Measurements from ENCODE around the gene AGBL4. TPM values are rescaled to one million over a fixed set of nuclear protein-coding genes. Genes with fewer than 3 reads are reported as not detected.

AGBL4 gene
- total RNA-seq, 1 donor from 2014 or later: under 0.01 TPM

DNA sequence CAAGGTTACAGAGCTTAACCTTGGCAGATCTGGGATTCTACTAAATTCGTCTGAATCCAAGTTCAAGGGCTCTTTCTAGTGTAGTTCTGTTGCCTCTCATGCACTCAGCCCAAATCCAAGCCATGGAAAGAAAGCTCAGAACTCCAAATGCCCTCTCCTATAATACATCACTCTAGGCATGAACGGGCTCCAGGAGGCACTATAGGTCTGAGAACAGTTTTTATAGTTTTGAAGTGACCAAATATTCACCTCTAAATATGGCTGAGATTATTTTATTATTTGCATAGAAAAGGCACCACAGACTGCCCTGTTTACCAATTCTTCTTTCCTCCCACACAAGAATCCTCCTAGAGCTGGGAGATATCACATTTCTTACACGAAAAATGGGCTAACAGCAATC lies 919.2 kb downstream of the AGBL4 start:
- H3K27ac ChIP-seq (ENCODE audit: low read depth, low read length): no peak overlapping the region
- no peak overlapping the region for H3K4me3 ChIP-seq (ENCODE audit: low read length in 3 of 3)
- H3K9me3 ChIP-seq (ENCODE audit: control insufficient read depth in 3 of 3, low read length in 3 of 3): no peaks in the 10 kb centered on the region
- H3K4me1 ChIP-seq (ENCODE audit: control insufficient read depth in 3 of 3, insufficient read depth in 3 of 3, low read length in 3 of 3): no peaks in the 10 kb centered on the region
- no peaks in the 10 kb centered on the region for H3K36me3 ChIP-seq (ENCODE audit: control insufficient read depth in 3 of 3, insufficient read depth in 3 of 3, low read length in 3 of 3)
- no peaks in the 10 kb centered on the region for H3K27me3 ChIP-seq (ENCODE audit: control insufficient read depth in 3 of 3, insufficient read depth in 3 of 3, low read length in 3 of 3)
- H3K9ac ChIP-seq (ENCODE audit: low read depth in 1 of 3, low read length in 3 of 3): no peak overlapping the region

DNA sequence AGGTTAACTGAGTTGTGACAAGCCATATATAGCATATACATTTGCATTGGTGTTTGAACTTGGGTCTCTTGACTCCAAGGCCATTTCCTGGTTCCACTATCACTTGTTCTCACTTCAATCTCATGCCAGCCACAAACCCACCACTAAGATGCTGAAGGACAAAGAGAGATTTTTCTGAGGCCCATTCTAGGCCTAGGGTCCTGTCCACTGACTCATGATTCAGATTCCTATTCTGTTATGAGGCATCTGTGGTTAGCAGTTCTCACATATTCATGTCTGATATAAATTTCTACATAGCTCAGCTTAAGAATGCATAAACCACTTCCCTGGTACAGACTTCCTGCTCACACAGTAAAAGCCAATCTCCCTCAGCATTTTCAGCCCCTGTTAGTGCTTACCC lies 921.0 kb downstream of the AGBL4 start:
- Histone ChIP-seq H3K9ac (ENCODE audit: low read depth in 1 of 3, low read length in 3 of 3) (no peak overlapping the region), H3K9me3 (ENCODE audit: control insufficient read depth in 3 of 3, low read length in 3 of 3) (no peaks in the 10 kb centered on the region)

DNA sequence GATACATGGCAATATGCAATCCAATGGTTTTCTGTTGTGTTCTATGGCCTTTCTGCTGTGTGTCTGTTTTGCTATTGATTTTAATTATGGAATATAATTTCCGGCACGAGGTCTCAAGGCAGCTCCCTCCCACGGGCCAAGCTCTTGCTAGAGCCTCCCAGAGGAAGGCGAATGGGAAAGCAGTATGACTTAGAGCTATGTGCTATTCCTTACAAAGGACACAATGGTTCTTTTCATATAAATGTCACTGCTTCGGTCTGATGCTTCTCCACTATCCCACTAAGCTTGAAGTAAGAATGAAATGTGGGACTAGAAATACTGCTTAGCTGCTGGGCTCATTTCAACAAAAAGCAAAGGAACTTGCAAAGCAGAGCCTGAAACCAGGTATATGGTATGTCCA lies 924.9 kb downstream of the AGBL4 start:
- Histone ChIP-seq H3K27me3 (ENCODE audit: control insufficient read depth in 3 of 3, insufficient read depth in 3 of 3, low read length in 3 of 3) (no peaks in the 10 kb centered on the region), H3K4me3 (ENCODE audit: low read length in 3 of 3) (no peak overlapping the region), H3K27ac (ENCODE audit: low read depth, low read length) (no peak overlapping the region), H3K9ac (ENCODE audit: low read depth in 1 of 3, low read length in 3 of 3) (no peak overlapping the region), H3K9me3 (ENCODE audit: control insufficient read depth in 3 of 3, low read length in 3 of 3) (no peaks in the 10 kb centered on the region), H3K36me3 (ENCODE audit: control insufficient read depth in 3 of 3, insufficient read depth in 3 of 3, low read length in 3 of 3) (no peaks in the 10 kb centered on the region), H3K4me1 (ENCODE audit: control insufficient read depth in 3 of 3, insufficient read depth in 3 of 3, low read length in 3 of 3) (no peaks in the 10 kb centered on the region)

More for the DNA sequence above, 921.0 kb downstream of the AGBL4 start:
- no peaks in the 10 kb centered on the region for H3K27me3 ChIP-seq (ENCODE audit: control insufficient read depth in 3 of 3, insufficient read depth in 3 of 3, low read length in 3 of 3)
- H3K27ac ChIP-seq (ENCODE audit: low read depth, low read length): no peak overlapping the region
- H3K4me3 ChIP-seq (ENCODE audit: low read length in 3 of 3): no peak overlapping the region
- H3K36me3 ChIP-seq (ENCODE audit: control insufficient read depth in 3 of 3, insufficient read depth in 3 of 3, low read length in 3 of 3): no peaks in the 10 kb centered on the region
- no peaks in the 10 kb centered on the region for H3K4me1 ChIP-seq (ENCODE audit: control insufficient read depth in 3 of 3, insufficient read depth in 3 of 3, low read length in 3 of 3)

DNA sequence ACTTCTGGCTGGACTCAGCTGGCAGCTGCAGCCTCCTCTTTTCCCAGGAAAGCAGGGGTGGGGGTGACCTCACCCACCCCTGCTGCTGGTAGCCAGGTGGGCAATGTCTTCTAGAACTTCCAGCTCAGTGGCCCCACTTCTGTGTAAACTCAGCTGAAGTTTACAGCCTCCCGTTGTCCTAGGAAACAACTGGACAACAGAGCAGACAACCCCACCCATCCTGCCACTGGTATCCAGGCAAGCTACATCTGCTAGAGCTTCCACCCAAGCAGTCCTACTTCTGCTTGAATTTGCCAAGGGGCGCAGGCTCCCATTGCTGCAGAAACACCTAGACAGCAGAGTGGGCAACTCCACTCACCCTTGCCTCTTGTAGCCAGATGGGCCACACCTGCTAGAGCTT lies 937.4 kb downstream of the AGBL4 start:
- H3K36me3 ChIP-seq (ENCODE audit: control insufficient read depth in 3 of 3, insufficient read depth in 3 of 3, low read length in 3 of 3): no peaks in the 10 kb centered on the region
- H3K4me3 ChIP-seq (ENCODE audit: low read length in 3 of 3): no peak overlapping the region
- no peaks in the 10 kb centered on the region for H3K4me1 ChIP-seq (ENCODE audit: control insufficient read depth in 3 of 3, insufficient read depth in 3 of 3, low read length in 3 of 3)
- H3K27me3 ChIP-seq (ENCODE audit: control insufficient read depth in 3 of 3, insufficient read depth in 3 of 3, low read length in 3 of 3): no peaks in the 10 kb centered on the region
- no peak overlapping the region for H3K27ac ChIP-seq (ENCODE audit: low read depth, low read length)
- peaks cover 0 to 1% (median 0%) of the 10 kb centered on the region in 3 donors for H3K9me3 ChIP-seq (ENCODE audit: control insufficient read depth in 3 of 3, low read length in 3 of 3)
- H3K9ac ChIP-seq (ENCODE audit: low read depth in 1 of 3, low read length in 3 of 3): no peak overlapping the region

DNA sequence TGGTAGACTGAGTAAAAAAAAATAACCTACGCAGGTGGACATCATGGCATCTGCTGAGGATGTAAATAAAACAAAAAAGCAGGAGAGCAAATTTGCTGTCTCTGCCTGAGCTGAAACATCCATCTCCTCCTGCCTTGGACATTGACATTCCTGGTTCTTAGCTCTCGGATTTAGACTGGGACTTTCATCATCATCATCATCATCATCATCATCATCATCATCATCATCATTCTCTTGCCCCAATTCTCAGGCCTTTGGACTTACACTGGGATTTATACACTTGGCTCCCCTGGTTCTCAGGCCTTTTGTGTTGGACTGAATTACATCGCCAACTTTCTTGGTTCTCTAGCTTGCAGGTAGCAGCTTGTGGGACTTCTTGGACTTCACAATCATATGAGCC lies 938.7 kb downstream of the AGBL4 start:
- H3K4me3 ChIP-seq (ENCODE audit: low read length in 3 of 3): no peak overlapping the region
- H3K27me3 ChIP-seq (ENCODE audit: control insufficient read depth in 3 of 3, insufficient read depth in 3 of 3, low read length in 3 of 3): no peaks in the 10 kb centered on the region
- H3K27ac ChIP-seq (ENCODE audit: low read depth, low read length): no peak overlapping the region
- peaks cover 0 to 1% (median 0%) of the 10 kb centered on the region in 3 donors for H3K9me3 ChIP-seq (ENCODE audit: control insufficient read depth in 3 of 3, low read length in 3 of 3)
- no peaks in the 10 kb centered on the region for H3K36me3 ChIP-seq (ENCODE audit: control insufficient read depth in 3 of 3, insufficient read depth in 3 of 3, low read length in 3 of 3)
- H3K4me1 ChIP-seq (ENCODE audit: control insufficient read depth in 3 of 3, insufficient read depth in 3 of 3, low read length in 3 of 3): no peaks in the 10 kb centered on the region
- H3K9ac ChIP-seq (ENCODE audit: low read depth in 1 of 3, low read length in 3 of 3): no peak overlapping the region

DNA sequence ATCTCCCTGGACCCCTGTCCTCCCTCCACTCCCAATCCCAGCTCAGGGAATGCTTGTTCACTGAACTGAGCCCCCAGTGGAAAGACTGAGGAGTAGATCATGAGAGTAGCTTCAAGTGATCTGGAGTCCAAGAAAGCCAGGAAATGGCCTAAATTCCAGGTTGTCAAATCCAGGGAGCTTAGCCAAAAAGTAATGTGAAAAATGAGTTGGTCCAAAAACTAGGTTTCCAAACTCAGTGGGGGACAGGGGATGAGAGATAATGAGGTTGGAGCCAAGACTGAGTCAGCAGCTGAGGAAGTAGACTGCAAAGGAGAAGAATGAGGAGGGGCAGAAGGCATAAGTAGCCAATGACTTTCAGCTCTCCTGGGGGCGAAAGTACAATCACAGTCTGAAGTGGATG lies 963.0 kb downstream of the AGBL4 start:
- H3K9ac ChIP-seq (ENCODE audit: low read depth in 1 of 3, low read length in 3 of 3): no peak overlapping the region
- H3K4me3 ChIP-seq (ENCODE audit: low read length in 3 of 3): no peak overlapping the region
- H3K27me3 ChIP-seq (ENCODE audit: control insufficient read depth in 3 of 3, insufficient read depth in 3 of 3, low read length in 3 of 3): no peaks in the 10 kb centered on the region
- no peaks in the 10 kb centered on the region for H3K4me1 ChIP-seq (ENCODE audit: control insufficient read depth in 3 of 3, insufficient read depth in 3 of 3, low read length in 3 of 3)
- no peaks in the 10 kb centered on the region for H3K36me3 ChIP-seq (ENCODE audit: control insufficient read depth in 3 of 3, insufficient read depth in 3 of 3, low read length in 3 of 3)
- H3K27ac ChIP-seq (ENCODE audit: low read depth, low read length): no peak overlapping the region
- no peaks in the 10 kb centered on the region for H3K9me3 ChIP-seq (ENCODE audit: control insufficient read depth in 3 of 3, low read length in 3 of 3)

DNA sequence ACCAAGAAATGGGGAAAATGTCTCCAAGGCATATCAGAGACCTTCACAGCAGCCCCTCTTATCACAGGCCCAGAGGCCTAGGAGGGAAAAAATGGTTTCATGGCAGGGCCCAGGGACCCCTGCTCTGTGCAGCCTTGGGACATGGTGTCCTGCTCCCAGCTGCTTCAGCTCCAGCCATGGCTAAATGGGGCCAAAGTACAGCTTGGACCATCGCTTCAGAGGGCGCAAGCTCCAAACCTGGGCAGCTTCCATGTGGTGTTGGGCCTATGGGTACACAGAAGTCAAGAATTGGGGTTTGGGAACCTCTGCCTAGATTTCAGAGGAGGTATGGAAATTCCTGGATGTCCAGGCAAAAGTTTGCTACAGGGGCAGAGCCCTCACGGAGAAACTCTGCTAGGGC lies 964.7 kb downstream of the AGBL4 start:
- Histone ChIP-seq H3K9me3 (ENCODE audit: control insufficient read depth in 3 of 3, low read length in 3 of 3) (no peaks in the 10 kb centered on the region), H3K9ac (ENCODE audit: low read depth in 1 of 3, low read length in 3 of 3) (no peak overlapping the region), H3K27me3 (ENCODE audit: control insufficient read depth in 3 of 3, insufficient read depth in 3 of 3, low read length in 3 of 3) (no peaks in the 10 kb centered on the region), H3K4me1 (ENCODE audit: control insufficient read depth in 3 of 3, insufficient read depth in 3 of 3, low read length in 3 of 3) (no peaks in the 10 kb centered on the region), H3K4me3 (ENCODE audit: low read length in 3 of 3) (no peak overlapping the region), H3K36me3 (ENCODE audit: control insufficient read depth in 3 of 3, insufficient read depth in 3 of 3, low read length in 3 of 3) (no peaks in the 10 kb centered on the region), H3K27ac (ENCODE audit: low read depth, low read length) (no peak overlapping the region)

DNA sequence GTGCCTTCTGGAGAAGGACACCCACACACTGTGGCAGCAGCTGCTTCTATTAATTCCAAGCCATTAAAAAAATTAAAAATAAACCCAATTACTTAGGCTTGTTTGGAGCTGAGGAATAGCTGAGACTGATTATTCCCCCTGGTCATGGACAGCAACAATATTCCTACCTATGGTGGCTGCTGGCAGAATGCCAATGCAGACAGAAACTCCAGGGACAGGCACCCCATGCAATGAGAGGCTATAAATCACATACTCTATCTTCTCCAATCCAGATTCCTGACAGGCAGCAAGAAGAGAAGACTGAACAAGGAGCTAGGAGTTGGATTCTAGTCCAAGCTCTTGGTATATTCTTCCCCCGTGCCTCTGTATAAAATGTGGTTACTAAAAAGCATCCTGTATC lies 971.7 kb downstream of the AGBL4 start:
- Histone ChIP-seq H3K36me3 (ENCODE audit: control insufficient read depth in 3 of 3, insufficient read depth in 3 of 3, low read length in 3 of 3) (no peaks in the 10 kb centered on the region), H3K27ac (ENCODE audit: low read depth, low read length) (no peak overlapping the region), H3K9me3 (ENCODE audit: control insufficient read depth in 3 of 3, low read length in 3 of 3) (no peaks in the 10 kb centered on the region), H3K27me3 (ENCODE audit: control insufficient read depth in 3 of 3, insufficient read depth in 3 of 3, low read length in 3 of 3) (no peaks in the 10 kb centered on the region), H3K4me1 (ENCODE audit: control insufficient read depth in 3 of 3, insufficient read depth in 3 of 3, low read length in 3 of 3) (no peaks in the 10 kb centered on the region), H3K4me3 (ENCODE audit: low read length in 3 of 3) (no peak overlapping the region), H3K9ac (ENCODE audit: low read depth in 1 of 3, low read length in 3 of 3) (no peak overlapping the region)

DNA sequence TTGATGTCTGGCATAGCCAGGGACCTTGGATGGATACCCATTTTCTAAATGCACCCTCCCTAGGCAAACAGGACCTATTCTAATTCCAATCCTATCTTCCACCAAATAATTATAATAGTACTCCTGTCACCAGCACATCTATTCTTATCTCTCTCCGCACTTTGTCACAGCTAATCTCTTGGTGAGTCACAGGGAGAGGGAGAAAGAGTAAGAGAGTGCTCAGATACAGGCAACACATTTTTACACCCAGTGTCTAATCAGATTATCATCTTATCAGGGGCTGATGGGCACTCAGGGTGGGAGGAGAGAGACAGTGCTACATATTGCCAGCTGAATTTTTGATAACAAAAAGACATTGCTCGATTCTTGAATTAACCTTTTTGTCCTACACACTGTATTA lies 972.1 kb downstream of the AGBL4 start:
- Histone ChIP-seq H3K4me3 (ENCODE audit: low read length in 3 of 3) (no peak overlapping the region), H3K9me3 (ENCODE audit: control insufficient read depth in 3 of 3, low read length in 3 of 3) (no peaks in the 10 kb centered on the region), H3K27me3 (ENCODE audit: control insufficient read depth in 3 of 3, insufficient read depth in 3 of 3, low read length in 3 of 3) (no peaks in the 10 kb centered on the region), H3K27ac (ENCODE audit: low read depth, low read length) (no peak overlapping the region), H3K9ac (ENCODE audit: low read depth in 1 of 3, low read length in 3 of 3) (no peak overlapping the region), H3K36me3 (ENCODE audit: control insufficient read depth in 3 of 3, insufficient read depth in 3 of 3, low read length in 3 of 3) (no peaks in the 10 kb centered on the region), H3K4me1 (ENCODE audit: control insufficient read depth in 3 of 3, insufficient read depth in 3 of 3, low read length in 3 of 3) (no peaks in the 10 kb centered on the region)

DNA sequence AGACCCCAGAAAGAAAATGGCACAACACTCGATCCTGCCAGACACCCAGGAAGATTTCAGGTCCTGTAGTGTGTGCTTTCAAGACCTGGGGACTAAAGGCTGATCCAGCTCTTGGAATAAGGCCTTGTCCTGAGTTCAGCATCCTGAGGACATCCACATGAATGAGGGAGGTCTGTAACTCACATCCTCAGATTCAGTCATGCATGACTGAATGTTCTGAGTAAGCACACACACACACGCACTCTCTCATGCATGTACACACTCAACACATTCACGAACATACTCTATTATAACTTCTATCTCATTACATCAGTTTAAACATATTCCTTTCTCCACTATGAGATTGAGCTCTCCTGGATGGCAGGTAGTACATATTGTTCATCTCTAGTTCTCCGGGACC lies 973.7 kb downstream of the AGBL4 start:
- no peaks in the 10 kb centered on the region for H3K36me3 ChIP-seq (ENCODE audit: control insufficient read depth in 3 of 3, insufficient read depth in 3 of 3, low read length in 3 of 3)
- no peaks in the 10 kb centered on the region for H3K9me3 ChIP-seq (ENCODE audit: control insufficient read depth in 3 of 3, low read length in 3 of 3)

DNA sequence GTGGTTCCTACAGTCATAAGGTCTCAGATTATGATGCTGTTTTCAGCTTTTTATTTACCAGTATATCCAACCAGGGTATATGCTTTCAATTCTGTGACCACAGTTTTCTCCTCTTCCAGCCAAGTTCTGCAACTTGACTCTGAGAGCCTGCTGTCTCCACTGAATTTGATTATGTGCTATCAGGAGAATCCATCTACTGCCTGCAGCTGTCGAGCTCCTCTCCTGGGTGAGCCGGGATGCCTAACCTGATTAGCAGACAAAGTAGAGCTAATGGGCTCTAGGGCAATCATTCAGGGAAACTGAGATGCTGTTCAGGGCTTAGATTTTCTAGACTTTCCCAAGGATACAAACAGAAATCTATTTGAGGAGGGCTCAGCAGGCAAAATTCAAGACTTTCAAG lies 975.6 kb downstream of the AGBL4 start:
- H3K36me3 ChIP-seq (ENCODE audit: control insufficient read depth in 3 of 3, insufficient read depth in 3 of 3, low read length in 3 of 3): no peaks in the 10 kb centered on the region
- no peak overlapping the region for H3K9ac ChIP-seq (ENCODE audit: low read depth in 1 of 3, low read length in 3 of 3)
- no peak overlapping the region for H3K27ac ChIP-seq (ENCODE audit: low read depth, low read length)
- no peaks in the 10 kb centered on the region for H3K4me1 ChIP-seq (ENCODE audit: control insufficient read depth in 3 of 3, insufficient read depth in 3 of 3, low read length in 3 of 3)
- H3K27me3 ChIP-seq (ENCODE audit: control insufficient read depth in 3 of 3, insufficient read depth in 3 of 3, low read length in 3 of 3): no peaks in the 10 kb centered on the region
- H3K4me3 ChIP-seq (ENCODE audit: low read length in 3 of 3): no peak overlapping the region
- no peaks in the 10 kb centered on the region for H3K9me3 ChIP-seq (ENCODE audit: control insufficient read depth in 3 of 3, low read length in 3 of 3)

More for the DNA sequence above, 973.7 kb downstream of the AGBL4 start:
- Histone ChIP-seq H3K27me3 (ENCODE audit: control insufficient read depth in 3 of 3, insufficient read depth in 3 of 3, low read length in 3 of 3) (no peaks in the 10 kb centered on the region), H3K9ac (ENCODE audit: low read depth in 1 of 3, low read length in 3 of 3) (no peak overlapping the region), H3K27ac (ENCODE audit: low read depth, low read length) (no peak overlapping the region), H3K4me1 (ENCODE audit: control insufficient read depth in 3 of 3, insufficient read depth in 3 of 3, low read length in 3 of 3) (no peaks in the 10 kb centered on the region), H3K4me3 (ENCODE audit: low read length in 3 of 3) (no peak overlapping the region)

Measured in skeletal muscle tissue (tissue), 4 donors.